ENCODE data around the gene RHOBTB1.
"Not testable (repeated sequence)": the region's sequence is repeated elsewhere in the genome, so short reads cannot be mapped to it uniquely, and the experiment has no call there.

RHOBTB1 gene

GRCh38 chr10:60863796-60864195 lies 80.2 kb downstream of the RHOBTB1 start:
- no peak for TF ChIP-seq ZNF274 (IDR thresholded peaks at IDR 0.05; ENCODE audit: low read depth, low read length)
- H3K4me3 ChIP-seq (ENCODE audit: low read length): no peak overlapping the region

GRCh38 chr10:60862517-60862916 lies 81.5 kb downstream of the RHOBTB1 start:
- no peak for TF ChIP-seq ZNF274 (IDR thresholded peaks at IDR 0.05; ENCODE audit: low read depth, low read length)
- H3K4me3 ChIP-seq (ENCODE audit: low read length): no peak overlapping the region

GRCh38 chr10:60856405-60856804 lies 87.6 kb downstream of the RHOBTB1 start:
- no peak for TF ChIP-seq ZNF274 (IDR thresholded peaks at IDR 0.05; ENCODE audit: low read depth, low read length)
- no peak overlapping the region for H3K4me3 ChIP-seq (ENCODE audit: low read length)

- no peak for TF ChIP-seq ZNF274 (IDR thresholded peaks at IDR 0.05; ENCODE audit: low read depth, low read length)
- H3K4me3 ChIP-seq (ENCODE audit: low read length): no peak overlapping the region
Measured at GRCh38 chr10:60853637-60854036, 90.3 kb downstream of the RHOBTB1 start.

- H3K4me3 ChIP-seq (ENCODE audit: low read length): no peak overlapping the region
- TF ChIP-seq ZNF274 (IDR thresholded peaks at IDR 0.05; ENCODE audit: low read depth, low read length): no peak
Measured at GRCh38 chr10:60853107-60853506, 90.9 kb downstream of the RHOBTB1 start.

GRCh38 chr10:60849740-60850139 lies 94.2 kb downstream of the RHOBTB1 start:
- no peak overlapping the region for H3K4me3 ChIP-seq (ENCODE audit: low read length)

GRCh38 chr10:60849217-60849616 lies 94.8 kb downstream of the RHOBTB1 start:
- H3K4me3 ChIP-seq (ENCODE audit: low read length): no peak overlapping the region
- TF ChIP-seq ZNF274 (IDR thresholded peaks at IDR 0.05; ENCODE audit: low read depth, low read length): no peak

More at GRCh38 chr10:60849740-60850139, 94.2 kb downstream of the RHOBTB1 start:
- TF ChIP-seq ZNF274 (IDR thresholded peaks at IDR 0.05; ENCODE audit: low read depth, low read length): no peak

- no peak overlapping the region for H3K4me3 ChIP-seq (ENCODE audit: low read length)
- no peak for TF ChIP-seq ZNF274 (IDR thresholded peaks at IDR 0.05; ENCODE audit: low read depth, low read length)
Measured at GRCh38 chr10:60848680-60849079, 95.3 kb downstream of the RHOBTB1 start.

- TF ChIP-seq ZNF274 (IDR thresholded peaks at IDR 0.05; ENCODE audit: low read depth, low read length): no peak
Measured at GRCh38 chr10:60848126-60848525, 95.9 kb downstream of the RHOBTB1 start.

GRCh38 chr10:60846173-60846572 lies 97.8 kb downstream of the RHOBTB1 start:
- TF ChIP-seq ZNF274 (IDR thresholded peaks at IDR 0.05; ENCODE audit: low read depth, low read length): no peak
- H3K4me3 ChIP-seq (ENCODE audit: low read length): no peak overlapping the region

More at GRCh38 chr10:60848126-60848525, 95.9 kb downstream of the RHOBTB1 start:
- H3K4me3 ChIP-seq (ENCODE audit: low read length): no peak overlapping the region

- no peak for TF ChIP-seq ZNF274 (IDR thresholded peaks at IDR 0.05; ENCODE audit: low read depth, low read length)
- no peak overlapping the region for H3K4me3 ChIP-seq (ENCODE audit: low read length)
Measured at GRCh38 chr10:60845038-60845437, 98.9 kb downstream of the RHOBTB1 start.

- TF ChIP-seq ZNF274 (IDR thresholded peaks at IDR 0.05; ENCODE audit: low read depth, low read length): no peak
- no peak overlapping the region for H3K4me3 ChIP-seq (ENCODE audit: low read length)
Measured at GRCh38 chr10:60842694-60843093, 101.3 kb downstream of the RHOBTB1 start.

GRCh38 chr10:60841227-60841626 lies 102.8 kb downstream of the RHOBTB1 start:
- not testable (repeated sequence) for H3K4me3 ChIP-seq (ENCODE audit: low read length)

GRCh38 chr10:60835049-60835448 lies 108.9 kb downstream of the RHOBTB1 start:
- TF ChIP-seq ZNF274 (IDR thresholded peaks at IDR 0.05; ENCODE audit: low read depth, low read length): no peak
- no peak overlapping the region for H3K4me3 ChIP-seq (ENCODE audit: low read length)

GRCh38 chr10:60834401-60834800 lies 109.6 kb downstream of the RHOBTB1 start:
- no peak for TF ChIP-seq ZNF274 (IDR thresholded peaks at IDR 0.05; ENCODE audit: low read depth, low read length)
- no peak overlapping the region for H3K4me3 ChIP-seq (ENCODE audit: low read length)

GRCh38 chr10:60832136-60832535 lies 111.8 kb downstream of the RHOBTB1 start:
- not testable (repeated sequence) for H3K4me3 ChIP-seq (ENCODE audit: low read length)

- TF ChIP-seq ZNF274 (IDR thresholded peaks at IDR 0.05; ENCODE audit: low read depth, low read length): no peak
- H3K4me3 ChIP-seq (ENCODE audit: low read length): no peak overlapping the region
Measured at GRCh38 chr10:60828489-60828852, 115.5 kb downstream of the RHOBTB1 start.

Data from GM08714 (cell line).